Left kidney (tissue), 8 donors: Measurements from ENCODE around the gene PTAFR. TPM values are rescaled to one million over a fixed set of nuclear protein-coding genes. Genes with fewer than 3 reads are reported as not detected.
A peak's percentile ranks its signal among the peaks of the same experiment; 100 is the strongest.

ENCODE experiments used
- DNase-seq: peaks from one replicate; pipeline ENCODE4 v3.0.0-alpha.2; 2013
- long read RNA-seq, 8 donors: transcript quantifications; one replicate each; lab custom pipeline, GENCODE V29; 2026
- polyA plus RNA-seq: library from polyadenylated mRNA; unstranded; fragments of 120-200 nt; gene quantifications from one replicate; pipeline ENCODE4 v1.2.1, GENCODE V29; 2013; ENCODE audit not compliant: insufficient read length

PTAFR gene
- polyA plus RNA-seq = 1.9 TPM
- long read RNA-seq, donor 1, full-length matches to known transcripts = 1 of 1 reads
- long read RNA-seq, donor 1, partial matches to known transcripts = 0 of 1 reads
- long read RNA-seq, donor 1, other reads (novel, unspliced or antisense) = 0 of 1 reads
- long read RNA-seq, donor 2 = 0 reads
- long read RNA-seq, donor 3, partial matches to known transcripts = 0 of 1 reads
- long read RNA-seq, donor 3, other reads (novel, unspliced or antisense) = 0 of 1 reads
- long read RNA-seq, donor 4 = 0 reads
- long read RNA-seq, donor 5 = 0 reads
- long read RNA-seq, donor 6 = 0 reads
- long read RNA-seq, donor 7 = 0 reads
- long read RNA-seq, donor 8 = 0 reads

DNA sequence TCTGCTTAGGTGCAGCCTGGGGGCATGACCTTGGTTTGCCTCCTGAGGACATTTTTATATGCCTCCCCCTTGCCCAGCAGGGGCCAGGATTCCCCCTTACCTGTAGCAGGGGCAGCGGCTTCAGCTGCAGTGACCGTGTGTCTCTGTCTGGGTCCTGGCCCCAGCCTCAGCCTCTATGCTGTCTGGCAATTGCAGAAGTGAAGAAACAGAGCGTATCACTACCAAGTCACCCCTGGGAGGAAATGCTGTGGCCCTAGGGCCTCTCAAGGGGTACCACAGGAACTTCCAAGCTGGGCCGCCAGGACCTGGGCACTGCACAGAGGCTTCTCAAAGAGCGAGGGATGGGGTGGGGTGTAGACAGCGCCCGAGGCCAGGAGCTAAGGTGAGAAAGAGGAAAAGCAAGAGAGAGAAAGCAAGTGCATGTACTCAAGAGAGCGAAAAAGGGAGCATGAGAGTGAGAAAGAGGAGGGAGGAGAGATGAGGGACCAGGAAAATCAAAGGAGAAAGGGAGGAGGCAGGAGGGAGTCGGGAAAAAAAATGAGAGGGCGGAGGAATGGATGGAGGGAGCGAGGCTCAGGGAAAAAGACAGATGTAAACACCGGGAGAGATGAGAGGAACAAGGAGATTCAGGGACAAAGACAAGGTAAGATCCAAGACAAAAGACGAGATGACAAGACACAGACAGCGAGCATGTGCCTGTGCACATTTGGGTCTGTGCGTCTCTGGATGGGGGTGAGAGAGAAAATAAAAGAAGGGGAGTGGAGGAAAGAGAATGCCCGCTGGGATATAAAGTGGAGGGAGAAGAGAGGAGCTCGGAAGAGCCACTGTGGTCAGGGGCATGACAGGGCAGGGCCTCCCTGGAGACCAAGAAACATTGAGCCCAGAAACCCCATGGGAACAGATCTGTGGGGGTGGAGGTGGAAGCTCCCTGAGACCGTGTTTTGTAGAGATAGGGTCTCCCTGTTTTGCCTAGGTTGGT lies at the start of gene PTAFR:
Gene PTAFR, minus strand, starts transcription at position 199 of the 979 bp plus-strand sequence. CDS start 25,669 bp downstream, outside the sequence.
- no peak for DNase-seq

- DNase-seq = no peak
Measured at GRCh38 chr1:28213315-28213714, 36.8 kb upstream of the PTAFR start.

DNA sequence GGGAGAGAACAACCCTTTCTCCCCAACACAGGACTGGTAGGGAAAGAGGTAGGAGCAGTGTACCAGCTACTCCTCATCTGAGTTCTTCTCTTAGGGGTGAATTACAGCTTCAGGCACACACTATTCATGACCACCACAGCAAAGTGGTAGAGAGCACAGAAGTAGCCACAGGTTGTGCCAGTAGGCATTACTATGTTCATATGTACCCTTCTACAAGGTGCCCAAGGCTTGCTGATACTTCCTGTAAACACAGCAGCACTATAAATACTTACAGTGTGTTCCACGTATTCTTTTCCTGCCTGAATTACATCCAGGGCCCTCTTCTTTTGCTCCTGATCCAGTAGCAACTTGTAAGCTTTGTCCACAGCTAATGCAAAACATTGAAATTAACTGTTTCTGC lies 33.2 kb upstream of the PTAFR start:
- no peak for DNase-seq

- DNase-seq = peak; percentile 48
Measured at GRCh38 chr1:28208818-28209441, 32.4 kb upstream of the PTAFR start.

DNA sequence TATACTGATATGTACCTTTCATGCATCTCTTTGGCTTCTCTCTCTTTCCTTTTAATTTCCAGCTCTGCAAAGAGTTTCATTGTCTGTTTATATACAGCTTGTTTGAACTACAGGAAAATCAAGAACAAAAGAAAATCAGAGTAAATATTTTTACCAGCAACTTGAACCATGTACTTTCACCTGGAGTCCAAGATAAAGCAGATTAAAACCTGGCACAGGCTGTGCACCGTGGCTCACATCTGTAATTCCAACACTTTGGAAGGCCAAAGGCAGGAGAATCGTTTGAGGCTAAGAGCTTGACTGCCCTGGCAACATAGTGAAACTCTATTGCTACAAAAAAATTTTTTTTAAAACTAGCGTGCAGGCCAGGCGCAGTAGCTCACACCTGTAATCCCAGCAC lies 28.8 kb upstream of the PTAFR start:
- DNase-seq = no peak

DNA sequence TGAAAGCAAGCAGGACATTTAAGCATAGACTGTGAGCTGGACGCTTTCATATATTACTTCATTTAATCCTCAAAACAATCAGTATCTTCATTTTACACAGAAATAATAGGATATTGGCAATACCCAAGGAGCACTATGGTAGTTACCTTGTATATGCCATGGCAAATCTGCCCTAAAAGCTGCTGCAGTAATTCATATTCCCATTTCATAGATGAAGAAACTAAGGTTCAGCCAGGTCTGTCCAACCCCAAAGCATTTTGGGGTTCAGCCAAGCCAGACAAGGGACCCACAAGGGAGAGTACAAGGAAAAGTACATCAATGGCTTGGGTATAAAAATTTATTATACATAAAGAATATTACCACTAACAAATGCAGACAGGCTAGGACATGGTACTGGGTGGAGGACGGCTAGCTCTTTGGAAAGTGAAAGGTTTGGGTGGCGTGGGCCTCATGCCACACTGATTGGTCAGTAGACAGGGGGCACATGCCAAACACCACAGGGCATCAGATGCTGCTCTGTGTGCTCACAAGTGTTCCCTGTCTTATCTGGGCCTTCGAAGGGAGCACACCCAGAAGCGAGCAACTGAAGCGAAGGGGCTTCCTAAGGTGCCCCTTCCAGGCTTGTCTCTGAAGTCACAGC lies 23.9 kb upstream of the PTAFR start:
- DNase-seq = no peak

GRCh38 chr1:28199328-28200233 lies 23.1 kb upstream of the PTAFR start:
- DNase-seq = no peak

DNA sequence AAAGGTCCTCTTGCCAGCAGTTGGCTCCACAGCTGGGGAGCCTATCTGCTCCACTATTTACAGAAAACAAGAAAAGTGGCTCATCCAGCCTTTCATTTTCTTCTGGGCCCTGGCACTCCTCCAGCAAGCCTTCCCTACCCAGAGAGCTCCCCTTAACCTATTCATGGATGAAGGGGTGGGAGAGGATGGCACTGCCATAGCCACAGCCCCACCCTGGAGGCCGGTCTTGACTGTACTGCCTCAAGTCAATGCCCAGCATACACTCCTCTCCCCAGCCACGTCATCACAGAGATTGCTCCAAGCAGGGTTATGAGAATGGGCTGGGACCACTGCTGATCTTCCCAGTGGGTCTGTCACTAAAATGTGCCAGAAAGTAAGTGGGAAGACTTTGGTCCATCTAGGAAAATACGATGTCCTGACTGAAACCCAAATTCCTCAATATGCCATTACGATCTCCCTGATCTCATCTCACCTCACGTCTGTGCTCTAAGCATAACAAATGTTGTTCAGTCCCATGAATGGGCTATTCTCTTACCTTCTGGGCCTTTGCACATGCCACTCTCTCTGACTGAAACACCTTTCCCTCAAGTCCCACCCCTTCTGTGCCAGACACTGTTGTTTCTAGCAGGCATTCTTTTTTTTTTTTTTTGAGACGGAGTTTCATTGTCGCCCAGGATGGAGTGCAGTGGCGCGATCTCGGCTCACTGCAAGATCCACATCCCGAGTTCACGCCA lies 21.4 kb upstream of the PTAFR start:
- DNase-seq = no peak

DNA sequence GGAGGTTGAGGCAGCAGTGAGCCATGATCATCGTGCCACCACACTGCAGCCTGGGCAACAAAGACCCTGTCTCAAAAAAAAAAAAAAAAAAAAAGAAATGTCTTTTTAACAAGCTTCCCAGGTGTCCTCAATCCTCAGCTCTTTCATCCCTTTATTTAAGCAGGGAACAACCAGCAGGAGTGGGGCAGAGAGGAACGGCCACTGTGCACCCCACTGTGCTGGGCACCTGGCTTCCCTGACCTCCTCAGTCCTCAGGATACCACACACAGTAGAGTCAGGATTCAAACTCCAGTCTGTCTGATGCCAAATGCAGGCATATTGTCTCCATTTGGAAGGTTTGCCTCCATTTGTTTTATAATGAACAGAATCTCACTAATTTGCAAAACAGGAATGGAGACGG lies 19.8 kb upstream of the PTAFR start:
- no peak for DNase-seq

- DNase-seq = no peak
Measured at GRCh38 chr1:28195780-28196179, 19.3 kb upstream of the PTAFR start.

GRCh38 chr1:28194326-28195035 lies 18.0 kb upstream of the PTAFR start:
- DNase-seq = no peak

- DNase-seq = peak; percentile 11
Measured at GRCh38 chr1:28193701-28194161, 17.2 kb upstream of the PTAFR start.

DNA sequence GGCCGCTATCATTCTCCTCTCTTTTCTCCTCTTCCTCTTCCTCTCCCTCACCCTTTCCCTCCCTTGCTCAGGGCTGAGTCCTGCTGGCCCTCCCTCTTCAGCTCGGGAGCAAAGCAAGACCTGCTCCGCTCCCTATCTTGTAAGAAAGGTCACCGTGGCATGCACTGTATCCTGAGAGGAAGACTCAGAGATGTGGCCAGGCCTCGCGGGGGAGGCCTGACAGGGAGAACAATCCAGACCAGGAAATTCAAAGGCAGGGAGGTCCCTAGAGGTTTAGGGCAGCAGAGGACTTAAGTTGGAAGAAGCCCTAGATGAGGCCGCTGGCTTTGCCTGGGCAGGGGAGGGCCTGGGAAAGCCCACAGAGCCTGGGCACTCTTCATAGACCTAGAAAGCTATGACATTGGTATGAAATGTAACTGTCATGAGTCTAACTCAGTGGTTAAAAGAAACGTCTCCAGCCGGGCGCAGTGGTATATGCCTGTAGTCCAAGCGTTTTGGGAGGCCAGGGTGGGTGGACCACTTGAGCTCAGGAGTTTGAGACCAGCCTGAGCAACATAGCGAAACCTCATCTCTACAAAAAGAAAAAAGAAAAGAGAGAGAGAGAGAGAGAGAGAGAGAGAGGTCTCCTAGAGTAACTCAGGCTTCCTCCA lies 14.6 kb upstream of the PTAFR start:
- DNase-seq = no peak

DNA sequence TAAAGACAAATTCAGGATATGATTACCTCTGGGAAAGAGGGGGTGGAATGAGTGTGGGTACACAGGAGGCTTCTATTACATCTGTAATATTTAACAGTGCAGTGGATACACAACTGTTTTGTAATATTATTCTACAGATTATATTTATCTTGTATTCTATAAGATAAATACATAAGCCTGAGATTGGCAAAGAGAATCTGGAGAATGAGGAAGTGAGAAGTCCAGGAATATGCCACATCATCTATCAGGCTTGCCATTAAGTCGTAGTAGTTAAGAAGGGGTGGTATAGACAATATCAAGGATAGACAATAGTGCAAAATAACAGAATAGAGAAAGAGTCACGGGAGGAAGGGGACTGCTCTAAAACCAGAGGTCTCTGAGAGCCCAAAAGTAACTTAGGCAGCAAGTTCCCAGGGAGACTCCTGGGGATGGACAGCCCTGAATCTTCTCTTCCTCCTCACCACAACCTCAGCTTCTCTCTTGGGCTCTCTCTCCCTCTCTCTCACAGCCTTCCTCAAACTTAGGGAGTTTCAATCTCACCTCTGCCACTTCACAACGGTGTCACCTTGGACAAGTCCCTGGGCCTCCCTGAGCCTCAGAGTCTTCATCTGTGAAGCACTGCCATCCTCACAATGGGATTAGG lies 14.0 kb upstream of the PTAFR start:
- DNase-seq = no peak

GRCh38 chr1:28185071-28185470 lies 8.6 kb upstream of the PTAFR start:
- DNase-seq = no peak

GRCh38 chr1:28180306-28181305 lies 4.1 kb upstream of the PTAFR start:
- DNase-seq = no peak
